GM12891 (cell line): ENCODE measurements around the gene CABP2.

Source experiments
- POLR2A ChIP-seq: IDR thresholded peaks from 2 replicates; pipeline ENCODE4 v1.6.1; 2011; ENCODE audit warnings: low read depth, low read length, control low read depth
- SPI1 ChIP-seq: IDR thresholded peaks from 2 replicates; pipeline ENCODE4 v1.6.1; 2011; ENCODE audit warnings: low read depth, low read length, control low read depth

GRCh38 chr11:67497656-67498291 is 25.5 kb downstream of the CABP2 start:
- TF ChIP-seq POLR2A (no peak), SPI1 (no peak)
